GM19395 (cell line): Measurements from ENCODE around the gene STAT5B.
"Not testable (repeated sequence)": the region's sequence is repeated elsewhere in the genome, so short reads cannot be mapped to it uniquely, and the experiment has no call there.

Source experiments
- ATAC-seq: cut with Tn5 transposase; IDR thresholded peaks from one replicate; pipeline ENCODE4 v1.9.1; 2021; ENCODE audit warnings: mild to moderate bottlenecking, moderate library complexity; ENCODE audit not compliant: unreplicated experiment

STAT5B gene

DNA sequence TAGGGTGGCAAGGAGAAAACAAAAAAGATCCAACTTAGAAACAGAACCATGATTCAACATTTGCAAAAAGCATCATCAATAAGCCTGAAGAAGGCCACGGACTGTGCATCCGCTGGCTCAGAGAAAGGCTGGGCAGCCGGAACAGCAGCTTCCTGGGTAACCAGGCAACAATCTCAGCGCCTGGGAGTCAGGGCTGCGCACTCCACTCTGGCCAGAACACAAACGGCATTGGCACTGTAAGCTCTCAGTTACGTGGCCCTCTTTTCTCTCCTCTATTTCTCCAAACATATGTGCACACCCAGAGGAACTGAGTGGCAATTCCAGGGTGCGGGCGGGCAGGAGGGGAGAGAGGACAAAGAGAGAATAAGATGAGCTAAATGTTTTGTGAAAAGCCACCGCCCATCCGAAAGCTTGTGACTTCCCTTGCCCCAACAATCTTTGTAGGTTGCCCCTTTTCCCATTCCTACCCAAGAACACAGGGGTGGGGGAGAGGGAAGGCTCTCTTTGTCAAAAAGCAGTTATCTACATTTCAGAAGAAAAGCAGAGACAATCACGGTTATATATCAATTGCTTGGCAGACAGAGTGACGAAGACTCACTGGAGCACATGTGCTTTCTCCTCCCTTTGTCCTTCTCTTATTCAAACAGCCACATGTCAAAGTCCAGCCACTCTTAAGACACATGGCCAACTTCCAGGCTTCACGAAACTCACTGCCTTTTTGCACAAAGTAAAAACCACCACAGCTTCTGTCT is 75.3 kb downstream of the STAT5B start:
- ATAC-seq: no peak

DNA sequence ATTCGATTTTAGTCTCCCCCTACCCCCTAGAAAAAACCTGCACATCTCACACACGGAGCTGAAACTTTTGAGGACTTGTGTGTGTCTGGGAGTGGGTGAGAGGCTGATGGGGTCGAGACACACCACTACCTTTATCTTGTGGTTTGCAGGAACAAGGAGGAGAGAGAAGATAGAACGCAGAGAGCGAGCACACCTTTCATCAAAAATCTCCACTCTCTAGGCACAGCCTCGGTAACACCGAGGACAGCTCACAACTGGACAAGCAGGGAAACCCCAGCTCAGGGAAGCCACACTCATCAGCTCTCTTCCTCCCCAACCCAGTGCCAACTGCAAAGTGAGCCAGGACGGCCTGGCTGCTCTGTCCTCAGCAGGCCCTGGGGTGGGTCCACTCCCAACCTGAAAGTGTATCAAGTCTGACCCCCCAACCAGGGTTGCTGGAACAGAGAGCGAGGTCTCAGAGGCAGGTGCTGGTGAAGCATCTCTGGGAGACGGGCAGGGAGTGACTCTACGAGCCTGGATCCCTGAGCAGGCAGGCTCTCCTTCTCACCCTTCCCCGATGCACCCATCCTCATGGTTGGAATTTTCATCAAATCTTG is 76.7 kb downstream of the STAT5B start:
- ATAC-seq: no peak

DNA sequence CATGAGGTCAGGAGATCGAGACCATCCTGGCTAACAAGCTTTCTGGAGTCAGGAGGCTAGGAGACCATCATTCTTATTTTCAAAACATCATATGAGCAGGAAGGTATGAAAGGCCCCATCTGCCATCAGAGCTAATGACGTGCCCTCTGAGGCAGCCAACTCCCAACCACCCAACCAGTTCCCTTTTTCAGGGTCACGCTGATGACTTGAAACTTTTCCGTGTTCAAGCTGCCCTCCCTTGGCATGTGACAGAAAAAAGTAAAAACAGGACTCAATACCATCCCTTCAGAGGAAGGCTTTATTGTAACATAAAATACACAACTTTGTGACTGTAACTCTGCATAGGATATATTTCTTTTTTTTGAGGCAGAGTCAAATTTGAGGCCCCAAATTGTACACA is 77.3 kb downstream of the STAT5B start:
- no peak for ATAC-seq

DNA sequence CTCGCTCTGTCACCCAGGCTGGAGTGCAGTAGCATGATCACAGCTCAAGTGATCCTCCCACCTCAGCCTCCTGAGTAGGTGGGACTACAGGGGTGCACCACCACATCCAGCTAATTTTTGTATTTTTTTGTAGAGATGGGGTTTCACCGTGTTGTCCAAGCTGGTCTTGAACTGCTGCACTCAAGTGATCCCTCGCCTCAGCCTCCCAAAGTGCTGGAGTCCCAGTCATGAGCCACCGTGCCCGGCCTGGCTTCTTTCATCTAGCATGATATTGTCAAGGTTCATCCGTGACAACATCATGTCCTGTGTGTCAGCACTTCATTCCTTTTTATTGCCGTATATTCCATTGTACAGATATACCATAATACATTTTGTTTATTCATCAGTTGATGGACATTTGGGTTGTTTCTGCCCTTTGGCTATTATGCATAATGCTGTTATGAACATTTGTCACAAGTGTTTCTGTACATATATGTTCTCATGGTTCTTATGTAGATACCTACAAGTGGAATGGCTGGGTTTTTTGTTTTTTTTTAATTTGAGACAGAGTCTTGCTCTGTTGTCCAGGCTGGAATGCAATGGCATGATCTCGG is 78.5 kb downstream of the STAT5B start:
- ATAC-seq: no peak

DNA sequence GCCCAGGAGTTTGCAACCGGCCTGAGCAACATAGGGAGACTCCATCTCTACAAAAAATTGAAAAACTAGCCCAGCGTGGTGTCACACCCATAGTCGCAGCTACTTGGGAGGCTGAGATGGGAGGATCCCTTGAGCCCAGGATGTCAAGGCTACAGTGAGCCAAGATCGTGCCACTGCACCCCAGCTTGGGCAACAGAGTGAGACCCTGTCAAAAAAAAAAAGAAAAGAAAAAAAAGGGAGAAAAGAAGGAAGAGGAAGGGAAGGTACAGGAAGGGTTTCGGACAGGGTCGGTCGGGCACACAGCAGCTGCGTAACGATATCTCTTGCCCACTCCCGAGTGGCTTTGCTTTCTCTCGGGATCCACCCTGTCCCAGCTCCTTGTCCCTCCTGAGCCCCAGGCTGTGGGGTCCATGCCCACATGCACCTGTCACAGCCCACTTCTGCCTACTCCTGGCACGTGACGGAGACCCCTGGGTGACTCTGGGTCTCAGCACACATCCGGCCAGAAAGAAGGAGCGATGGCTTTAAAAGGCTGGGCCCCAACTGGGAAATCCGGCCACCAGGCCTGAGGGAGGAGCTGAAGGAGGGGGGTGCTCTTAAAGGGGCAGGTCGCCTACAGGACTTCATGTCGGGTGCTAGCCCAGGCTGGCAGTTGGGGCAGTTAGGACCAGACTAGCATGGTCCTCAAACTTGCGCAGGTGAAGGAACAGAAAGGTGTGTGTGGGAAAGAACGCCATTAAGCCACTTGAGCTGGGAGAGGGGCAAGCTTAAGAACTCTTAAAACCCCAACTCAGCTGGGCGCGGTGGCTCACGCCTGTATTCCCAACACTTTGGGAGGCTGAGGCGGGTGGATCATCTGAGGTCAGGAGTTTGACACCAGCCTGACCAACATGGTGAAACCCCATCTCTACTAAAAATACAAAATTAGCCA is 82.0 kb downstream of the STAT5B start, which contains the start of gene GHDC:
Gene GHDC (minus strand): TSS at position 526 of the 931 bp plus-strand sequence. CDS start 913 bp downstream, outside the sequence.
- ATAC-seq: peak; percentile 79

DNA sequence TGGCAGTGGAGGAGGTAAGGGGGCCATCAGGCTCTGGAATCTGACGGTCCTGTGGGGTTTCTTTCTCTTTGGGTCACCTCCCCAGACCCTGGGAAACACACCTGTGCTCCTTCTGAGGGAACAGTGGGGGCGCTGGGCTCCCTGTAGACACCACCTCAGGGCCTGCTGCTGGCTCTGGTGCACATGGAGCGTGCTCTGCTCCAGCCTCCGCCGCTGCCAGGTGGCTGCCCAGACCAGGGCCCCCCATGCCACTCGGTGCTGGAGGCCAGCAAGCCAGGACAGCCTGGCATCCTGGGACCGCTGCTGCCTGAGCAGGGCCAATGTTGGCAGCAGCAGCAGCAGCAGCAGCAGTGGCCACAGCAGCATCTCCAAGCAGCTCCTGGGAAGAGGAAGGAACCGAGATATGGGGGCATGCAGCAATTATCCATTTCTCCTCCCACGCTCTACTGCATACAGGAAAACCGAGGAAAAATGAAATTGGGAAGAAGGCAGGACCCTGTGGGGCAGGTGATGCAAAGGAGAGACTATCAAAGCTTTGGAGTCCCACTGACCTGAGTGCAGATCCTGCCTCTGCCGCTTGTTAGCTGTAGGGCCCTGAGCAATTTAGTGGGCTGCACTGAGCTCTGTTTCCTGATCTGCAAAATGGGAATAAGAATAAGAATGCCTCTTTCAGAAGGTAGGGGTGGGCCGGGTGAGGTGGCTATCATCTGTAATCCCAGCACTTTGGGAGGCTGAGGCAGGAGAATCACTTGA is 82.8 kb downstream of the STAT5B start:
- no peak for ATAC-seq

DNA sequence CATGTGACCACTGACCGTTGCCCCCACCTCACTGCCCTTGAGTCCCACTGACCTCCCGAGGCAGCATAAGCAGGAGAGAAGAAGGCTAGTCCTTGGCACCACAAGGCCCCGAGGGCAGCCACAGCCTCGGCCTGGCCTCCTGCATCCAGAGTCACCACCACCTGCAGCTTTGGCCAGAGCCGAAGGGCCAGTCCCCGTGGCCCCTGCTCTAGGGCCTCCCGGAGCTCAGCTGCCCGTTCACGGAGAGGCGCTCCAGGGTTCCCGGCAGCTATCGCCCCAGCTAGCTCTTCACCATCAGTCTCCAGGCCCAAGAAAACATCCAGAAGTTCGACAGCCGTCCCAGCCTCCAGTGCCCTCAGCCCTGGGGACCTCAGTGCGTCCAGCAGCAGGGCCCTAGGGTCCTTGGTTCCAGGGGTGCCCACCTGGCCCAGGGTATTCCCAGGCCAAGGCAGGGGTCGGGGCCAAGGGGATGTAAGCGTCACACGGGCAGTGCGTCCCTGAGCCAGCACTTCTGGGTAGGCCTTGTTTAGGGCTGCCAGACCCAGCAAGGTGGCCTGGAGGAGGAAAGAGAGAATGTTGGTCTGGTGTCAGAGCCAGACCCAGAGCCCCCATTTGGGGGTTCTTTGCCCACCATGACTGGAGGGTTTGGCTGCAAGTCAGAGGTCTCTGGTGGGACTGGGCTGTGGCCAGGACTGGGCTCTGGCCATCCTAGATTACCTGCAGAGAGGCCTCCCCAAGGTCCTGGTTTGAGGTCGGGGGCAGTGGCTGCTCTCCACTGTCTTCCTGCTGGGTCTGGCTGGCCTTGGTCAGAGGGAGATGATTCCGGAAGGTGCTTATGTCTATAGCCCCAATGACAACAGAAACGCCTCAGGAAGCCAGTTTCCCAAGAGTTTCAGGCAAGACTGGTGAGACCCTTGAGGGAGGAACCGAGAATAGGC is 83.7 kb downstream of the STAT5B start:
- no peak for ATAC-seq

DNA sequence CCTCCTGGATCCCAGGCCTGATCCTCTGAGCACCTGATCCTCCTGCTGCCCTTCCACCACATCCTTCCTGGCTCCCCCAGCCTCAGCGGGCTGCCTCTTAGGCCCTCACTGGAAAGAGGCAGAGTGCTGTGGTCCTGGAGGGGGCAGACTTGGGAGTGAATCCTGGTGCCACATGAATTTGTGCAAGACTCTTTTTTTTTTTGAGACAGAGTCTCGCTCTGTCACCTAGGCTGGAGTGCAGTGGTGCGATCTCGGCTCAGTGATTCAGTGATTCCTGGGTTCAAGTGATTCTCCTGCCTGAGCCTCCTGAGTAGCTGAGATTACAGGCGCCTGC is 84.9 kb downstream of the STAT5B start:
- ATAC-seq: no peak

DNA sequence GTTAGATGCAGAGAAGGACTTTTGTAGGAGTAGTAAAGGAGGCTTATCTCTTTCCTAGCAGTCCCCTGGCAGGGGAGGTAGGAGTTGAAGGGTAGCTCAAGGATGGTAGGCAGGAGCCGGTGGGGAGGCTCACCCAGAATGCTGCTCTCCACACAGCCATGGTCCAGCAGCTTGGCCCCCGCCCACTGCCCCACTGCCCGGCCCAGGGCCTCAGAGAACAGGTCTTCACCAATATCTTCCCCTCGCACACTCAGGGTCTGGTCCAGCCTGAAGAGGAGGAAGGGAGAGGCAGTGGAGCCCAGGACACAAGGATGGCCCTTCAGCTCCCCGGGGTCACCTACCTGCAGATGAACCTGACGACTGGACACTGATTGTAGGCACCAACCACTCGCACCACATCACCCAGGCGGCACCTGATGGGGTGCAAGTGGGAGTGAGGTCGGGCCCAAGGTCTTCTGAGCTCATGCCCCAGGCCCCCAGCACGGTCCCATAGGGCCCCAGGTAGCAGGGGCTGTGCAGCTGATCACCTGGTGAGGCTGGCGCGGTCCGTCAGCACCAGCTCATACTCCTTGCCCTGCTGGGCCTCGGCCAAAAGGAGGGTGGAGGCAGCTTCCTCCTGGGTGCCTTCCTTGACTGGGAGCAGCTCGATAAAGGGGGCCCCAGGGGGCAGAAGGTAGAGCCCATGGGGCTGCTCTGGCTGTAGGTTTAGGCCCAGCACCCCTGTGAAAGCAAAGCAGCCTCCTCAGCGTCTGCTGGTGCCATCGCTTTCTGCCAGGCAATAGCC is 85.5 kb downstream of the STAT5B start:
- no peak for ATAC-seq

DNA sequence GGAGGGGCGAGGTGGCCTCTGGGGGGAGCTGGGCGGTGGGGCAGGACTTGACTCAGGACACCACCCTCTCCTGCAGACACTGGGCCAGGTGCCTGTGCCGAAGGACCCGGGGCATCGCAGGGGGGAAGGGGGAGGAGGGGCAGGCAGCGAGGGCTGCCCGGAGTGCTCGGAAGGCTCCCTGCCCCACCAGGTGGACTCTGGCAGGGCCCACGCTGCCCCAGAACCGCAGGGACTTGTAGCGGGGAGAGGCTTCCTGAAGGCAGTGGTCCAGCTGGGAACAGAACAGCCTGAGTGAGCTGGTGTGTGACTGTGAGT is 86.6 kb downstream of the STAT5B start:
- no peak for ATAC-seq

DNA sequence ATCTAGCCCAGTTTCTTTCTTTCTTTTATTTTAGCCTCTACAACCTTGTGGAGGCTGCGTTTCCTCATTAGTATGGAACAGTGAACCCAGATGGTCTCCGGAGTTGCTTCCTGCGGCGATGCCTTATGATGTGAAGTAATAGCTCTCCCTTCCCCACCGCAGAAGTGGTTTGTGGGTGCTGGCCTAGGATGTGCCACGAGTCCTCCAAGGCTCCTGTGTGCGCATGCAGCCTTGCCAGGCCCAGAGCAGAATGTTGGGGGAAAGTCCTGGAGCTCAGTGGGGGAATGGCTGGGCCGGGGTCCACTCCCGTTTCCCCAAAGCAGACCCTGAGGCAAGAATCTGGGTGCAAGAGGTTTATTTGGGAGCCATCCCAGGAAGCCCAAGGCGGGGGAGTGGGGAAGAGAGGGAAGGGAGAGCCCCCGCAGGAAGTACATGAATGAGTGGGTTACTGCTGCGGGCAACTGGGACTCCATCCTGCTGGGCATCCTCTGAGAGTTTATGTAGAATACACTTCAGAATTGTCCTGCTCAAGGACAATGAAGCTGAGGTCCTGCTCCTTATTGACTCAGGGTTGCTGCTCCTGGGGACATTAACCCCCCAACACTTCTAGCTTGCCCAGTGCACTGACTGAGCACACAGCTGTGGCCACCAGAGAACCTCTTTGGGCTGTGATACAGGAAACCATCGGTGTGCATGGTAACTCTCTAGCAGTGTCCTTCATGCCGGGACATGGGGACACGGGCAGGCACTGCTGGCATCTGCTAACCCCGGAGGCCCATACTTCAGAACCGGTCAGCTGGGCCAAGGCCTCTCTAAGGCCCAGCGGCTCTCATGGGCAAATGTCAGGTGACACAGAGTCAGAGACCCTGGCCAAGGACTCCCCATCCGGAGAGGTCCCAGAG is 87.2 kb downstream of the STAT5B start:
- no peak for ATAC-seq

DNA sequence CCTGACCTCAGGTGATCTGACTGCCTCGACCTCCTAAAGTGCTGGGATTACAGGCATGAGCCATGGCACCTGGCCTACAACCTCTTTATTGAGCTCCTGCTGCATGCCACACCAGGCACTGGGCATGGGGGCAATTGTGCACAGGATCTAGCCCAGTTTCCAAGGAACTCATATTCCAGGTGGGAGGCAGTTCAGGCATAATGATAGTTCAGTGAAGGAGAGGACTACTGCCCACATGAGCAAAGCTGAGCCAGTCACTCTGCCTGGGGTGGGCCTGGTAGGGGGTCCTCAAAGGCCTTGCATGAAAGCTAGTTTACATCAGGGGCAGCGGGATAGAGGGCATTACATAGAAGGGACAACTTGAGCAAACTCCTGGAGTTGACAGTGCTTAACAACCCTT is 88.4 kb downstream of the STAT5B start:
- ATAC-seq: no peak

DNA sequence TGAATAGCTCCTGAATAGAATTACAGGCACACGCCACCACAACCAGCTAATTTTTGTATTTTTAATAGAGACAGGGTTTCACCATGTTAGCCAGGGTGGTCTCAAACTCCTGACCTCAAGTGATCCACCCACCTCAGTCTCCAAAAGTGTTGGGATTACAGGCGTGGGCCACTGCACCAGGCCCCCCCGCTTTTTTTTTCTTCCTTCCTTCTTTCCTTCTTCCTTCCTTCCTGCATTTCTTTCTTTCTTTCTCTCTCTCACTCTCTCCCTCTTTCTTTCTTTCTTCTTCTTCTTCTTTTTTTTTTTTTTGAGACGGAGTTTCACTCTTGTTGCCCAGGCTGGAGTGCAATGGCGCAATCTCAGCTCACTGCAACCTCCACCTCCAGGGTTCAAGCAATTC is 90.0 kb downstream of the STAT5B start:
- ATAC-seq: not testable (repeated sequence)

DNA sequence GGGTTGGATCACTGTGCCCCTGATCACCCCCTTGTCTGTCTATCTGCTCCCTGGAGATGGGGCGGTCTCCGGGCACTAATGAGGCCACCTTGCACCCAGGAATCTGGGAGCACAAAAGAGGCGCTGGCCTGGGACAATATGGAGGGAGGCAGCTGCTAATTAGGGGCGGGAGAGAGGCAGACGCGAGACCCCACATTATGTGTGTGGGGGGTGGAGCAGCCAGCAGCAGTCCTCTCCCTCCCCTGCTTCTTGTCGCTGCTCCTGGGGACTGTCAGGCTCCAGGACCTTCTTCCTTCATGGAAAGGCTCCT is 90.6 kb downstream of the STAT5B start:
- ATAC-seq: no peak

DNA sequence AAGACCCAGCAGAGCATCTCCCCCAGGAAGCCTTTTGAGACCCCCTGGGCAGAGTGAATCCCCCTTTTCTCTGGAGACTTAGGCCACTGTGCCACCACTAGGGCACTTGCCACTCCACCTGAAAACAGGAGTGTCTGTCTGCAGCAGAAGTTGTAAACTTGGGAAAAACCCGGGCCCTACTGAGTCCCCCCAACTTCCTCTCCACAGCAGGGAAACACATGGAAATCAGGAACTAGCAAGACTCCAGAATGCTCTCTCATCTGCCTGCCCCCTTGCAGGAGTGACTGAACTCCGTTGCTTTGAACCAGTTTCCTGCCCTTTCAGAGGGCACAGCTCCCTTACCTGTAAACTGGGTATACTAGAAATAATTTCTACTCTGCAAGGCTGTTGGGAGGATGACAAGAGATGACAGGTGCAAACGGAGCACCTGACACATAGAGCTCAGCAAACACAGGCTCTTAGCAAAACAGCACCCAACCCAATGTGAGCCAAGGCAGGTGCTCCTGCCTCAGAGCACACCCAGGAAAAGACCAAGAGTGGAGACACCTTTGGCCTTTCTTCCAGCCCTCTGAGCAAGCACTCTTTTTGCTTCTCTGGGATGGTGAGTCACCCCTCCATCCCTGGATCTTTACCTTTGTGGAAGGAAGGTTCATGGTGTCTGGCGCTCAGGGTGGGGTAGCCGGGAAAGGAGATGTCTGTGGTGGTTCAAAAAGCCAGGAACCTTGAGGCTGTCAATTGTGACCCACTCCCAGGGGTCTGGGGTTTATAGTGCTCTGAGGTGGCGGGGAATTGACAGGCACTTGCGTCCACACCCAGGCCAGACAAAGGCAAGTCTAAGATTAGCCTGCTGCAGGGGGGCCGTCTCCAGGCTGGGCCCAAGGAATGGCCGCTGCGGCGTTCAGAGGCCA is 91.2 kb downstream of the STAT5B start, which contains the start of gene HCRT:
Gene HCRT (minus strand): TSS at position 740 of the 908 bp plus-strand sequence. CDS start 87 bp downstream, at position 653.
- no peak for ATAC-seq

DNA sequence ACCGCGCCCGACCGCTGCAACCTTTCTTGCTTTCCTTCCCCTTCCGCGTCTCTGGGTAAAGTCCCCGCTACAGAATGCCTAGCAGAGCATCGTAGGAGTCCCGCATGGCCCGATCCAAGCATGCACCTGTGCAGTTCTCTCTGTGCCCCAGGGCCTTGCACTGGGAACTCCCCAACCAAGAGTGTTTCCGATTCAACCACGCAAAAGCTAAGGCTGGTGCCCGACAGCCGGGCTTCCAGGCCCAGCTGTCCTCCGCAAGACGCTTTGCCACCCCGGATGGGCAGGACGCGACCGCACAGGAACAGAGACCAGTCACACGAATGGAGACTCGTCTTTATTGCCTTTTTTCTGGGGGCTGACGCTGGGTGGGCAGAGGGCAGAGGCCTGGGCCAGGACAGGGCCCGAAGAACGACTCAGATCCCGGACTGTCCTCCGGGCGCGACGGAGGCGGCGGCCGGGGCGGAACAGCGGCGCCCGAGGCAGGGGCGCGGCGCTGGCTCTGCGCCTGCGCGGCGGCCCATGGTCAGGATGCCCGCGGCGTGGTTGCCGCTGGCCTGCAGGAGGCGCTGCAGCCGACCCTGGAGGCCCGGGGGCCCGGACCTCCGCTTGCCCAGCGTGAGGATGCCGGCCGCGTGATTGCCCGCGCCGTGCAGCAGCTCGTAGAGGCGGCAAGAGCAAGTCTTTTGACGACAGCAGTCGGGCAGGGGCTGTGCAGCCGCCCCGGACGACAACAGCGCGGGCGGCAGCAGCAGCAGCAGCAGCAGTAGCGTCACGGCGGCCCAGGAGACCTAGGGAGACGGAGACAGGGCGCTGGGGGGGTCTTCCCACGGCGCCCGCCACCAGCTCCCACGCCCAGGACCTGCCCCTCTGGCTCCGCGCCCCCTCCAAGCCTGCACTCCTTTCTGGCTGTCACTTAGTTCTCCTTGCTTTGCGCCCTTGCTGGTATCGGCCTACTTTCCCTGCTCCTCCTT is 92.2 kb downstream of the STAT5B start:
- ATAC-seq: no peak
